Measurements from ENCODE around the gene SPINK1. TPM values are rescaled to one million over a fixed set of nuclear protein-coding genes. Genes with fewer than 3 reads are reported as not detected.

The SPINK1 gene
- total and polyA plus RNA-seq, 2 donors (not counting 1 experiment from before 2014, with no cell fraction given): not detected

DNA sequence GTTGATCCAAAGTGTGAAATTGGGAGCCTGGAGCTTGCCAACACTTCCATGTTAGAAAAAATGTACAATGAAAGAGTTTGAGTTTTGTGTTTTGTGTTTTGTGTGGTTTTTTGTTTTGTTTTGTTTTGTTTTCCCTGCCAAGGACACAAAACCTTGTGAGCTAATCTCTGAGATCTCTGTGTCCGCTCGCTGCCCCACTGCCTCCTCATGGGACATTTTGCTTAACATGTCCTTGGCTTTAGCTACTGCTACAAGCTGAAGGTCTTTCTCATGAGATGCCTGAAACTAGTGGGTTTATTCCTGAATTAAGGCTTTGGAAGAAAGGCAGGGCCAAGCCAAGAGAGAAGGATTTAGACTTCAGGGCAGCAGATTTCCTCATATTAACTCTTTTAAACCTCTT lies 41.7 kb downstream of the SPINK1 start:
- Histone ChIP-seq H3K4me3 (replicated peaks in 1 of 4; ENCODE audit: control extremely low read depth in 1 of 4, insufficient read depth in 1 of 4, low read depth in 3 of 4, low read length in 4 of 4) (no peak overlapping the region), H3K9me3 (ENCODE audit: control insufficient read depth, insufficient read depth, low read depth, low read length) (no peaks in the 10 kb centered on the region), H3K36me3 (ENCODE audit: control insufficient read depth, insufficient read depth, low read length) (no peaks in the 10 kb centered on the region), H3K9ac (ENCODE audit: insufficient read depth, low read length) (no peak overlapping the region), H4K20me1 (ENCODE audit: control insufficient read depth, extremely low read depth, insufficient read depth, low read length) (no peaks in the 10 kb centered on the region), H3K27ac (ENCODE audit: insufficient read depth, low read length) (no peak overlapping the region), H3K79me2 (ENCODE audit: control insufficient read depth, insufficient read depth, low read length) (no peaks in the 10 kb centered on the region), H3K4me1 (ENCODE audit: control insufficient read depth, extremely low read depth, insufficient read depth, low read length) (no peaks in the 10 kb centered on the region), H3K27me3 (ENCODE audit: control insufficient read depth, insufficient read depth, low read length) (no peaks in the 10 kb centered on the region), H2AFZ (ENCODE audit: low read length) (no peak overlapping the region), H3K4me2 (ENCODE audit: extremely low read depth, insufficient read depth, low read length) (no peak overlapping the region)
- no peak for TF ChIP-seq EZH2 (IDR thresholded peaks at IDR 0.05; ENCODE audit: low read length, missing control alignments)
- TF ChIP-seq, protein P1, sequence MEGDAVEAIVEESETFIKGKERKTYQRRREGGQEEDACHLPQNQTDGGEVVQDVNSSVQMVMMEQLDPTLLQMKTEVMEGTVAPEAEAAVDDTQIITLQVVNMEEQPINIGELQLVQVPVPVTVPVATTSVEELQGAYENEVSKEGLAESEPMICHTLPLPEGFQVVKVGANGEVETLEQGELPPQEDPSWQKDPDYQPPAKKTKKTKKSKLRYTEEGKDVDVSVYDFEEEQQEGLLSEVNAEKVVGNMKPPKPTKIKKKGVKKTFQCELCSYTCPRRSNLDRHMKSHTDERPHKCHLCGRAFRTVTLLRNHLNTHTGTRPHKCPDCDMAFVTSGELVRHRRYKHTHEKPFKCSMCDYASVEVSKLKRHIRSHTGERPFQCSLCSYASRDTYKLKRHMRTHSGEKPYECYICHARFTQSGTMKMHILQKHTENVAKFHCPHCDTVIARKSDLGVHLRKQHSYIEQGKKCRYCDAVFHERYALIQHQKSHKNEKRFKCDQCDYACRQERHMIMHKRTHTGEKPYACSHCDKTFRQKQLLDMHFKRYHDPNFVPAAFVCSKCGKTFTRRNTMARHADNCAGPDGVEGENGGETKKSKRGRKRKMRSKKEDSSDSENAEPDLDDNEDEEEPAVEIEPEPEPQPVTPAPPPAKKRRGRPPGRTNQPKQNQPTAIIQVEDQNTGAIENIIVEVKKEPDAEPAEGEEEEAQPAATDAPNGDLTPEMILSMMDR (conservative IDR thresholded peaks at IDR 0.05 in 1 of 2, IDR thresholded peaks at IDR 0.05 in 1 of 2; ENCODE audit: low read depth in 1 of 2, low read length in 2 of 2): no peak
- peak in 1 of 2 donors; percentile 7 for DNase-seq (ENCODE audit: low read depth in 2 of 2)

DNA sequence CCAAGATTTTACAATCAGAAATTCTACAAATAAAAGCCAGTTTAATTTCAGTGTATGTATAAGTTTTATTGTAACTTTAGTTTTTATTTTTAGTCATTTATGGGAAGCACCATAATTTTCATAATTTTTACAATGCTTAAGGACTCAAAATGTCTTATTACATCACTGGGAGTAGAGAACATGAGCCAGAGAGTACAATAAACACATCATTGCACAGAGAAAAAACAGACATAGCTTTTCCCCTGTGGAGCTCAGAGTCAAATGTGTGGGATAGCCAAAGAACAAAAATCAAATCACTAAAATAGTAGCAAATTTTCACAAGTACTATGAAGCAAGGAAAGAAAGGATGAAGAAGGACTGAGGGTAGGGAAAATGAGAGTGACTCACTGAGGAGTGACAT lies 43.4 kb downstream of the SPINK1 start:
- H3K79me2 ChIP-seq (ENCODE audit: control insufficient read depth, insufficient read depth, low read length): no peaks in the 10 kb centered on the region
- H3K4me2 ChIP-seq (ENCODE audit: extremely low read depth, insufficient read depth, low read length): no peak overlapping the region
- H2AFZ ChIP-seq (ENCODE audit: low read length): no peak overlapping the region
- TF ChIP-seq, protein P1 (conservative IDR thresholded peaks at IDR 0.05 in 1 of 2, IDR thresholded peaks at IDR 0.05 in 1 of 2; ENCODE audit: low read depth in 1 of 2, low read length in 2 of 2): no peak
- TF ChIP-seq EZH2 (IDR thresholded peaks at IDR 0.05; ENCODE audit: low read length, missing control alignments): no peak
- no peaks in the 10 kb centered on the region for H3K4me1 ChIP-seq (ENCODE audit: control insufficient read depth, extremely low read depth, insufficient read depth, low read length)
- no peaks in the 10 kb centered on the region for H3K27me3 ChIP-seq (ENCODE audit: control insufficient read depth, insufficient read depth, low read length)
- DNase-seq (ENCODE audit: low read depth in 2 of 2): no peak
- no peak overlapping the region for H3K9ac ChIP-seq (ENCODE audit: insufficient read depth, low read length)
- no peak overlapping the region for H3K27ac ChIP-seq (ENCODE audit: insufficient read depth, low read length)
- no peaks in the 10 kb centered on the region for H3K9me3 ChIP-seq (ENCODE audit: control insufficient read depth, insufficient read depth, low read depth, low read length)
- H3K4me3 ChIP-seq (replicated peaks in 1 of 4; ENCODE audit: control extremely low read depth in 1 of 4, insufficient read depth in 1 of 4, low read depth in 3 of 4, low read length in 4 of 4): no peak overlapping the region
- no peaks in the 10 kb centered on the region for H4K20me1 ChIP-seq (ENCODE audit: control insufficient read depth, extremely low read depth, insufficient read depth, low read length)
- no peaks in the 10 kb centered on the region for H3K36me3 ChIP-seq (ENCODE audit: control insufficient read depth, insufficient read depth, low read length)

DNA sequence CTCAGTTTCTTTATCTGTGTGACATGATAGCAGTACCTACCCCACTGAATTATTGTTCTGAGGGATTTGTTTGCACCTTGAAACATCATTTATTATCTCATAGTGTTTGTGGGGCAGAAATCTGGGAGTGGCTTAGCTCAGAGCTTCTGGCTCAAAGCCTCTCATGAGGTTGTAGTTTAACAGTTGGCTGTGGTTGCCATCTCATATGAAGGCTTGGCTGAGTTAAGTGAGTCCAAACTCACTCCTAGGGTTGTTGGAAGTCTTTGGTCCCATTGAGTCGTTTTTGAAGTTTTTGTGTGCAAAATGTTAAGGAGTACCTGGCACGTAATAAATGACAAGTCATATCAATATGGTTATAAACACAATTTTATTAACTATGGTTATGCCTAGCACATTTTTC lies 45.3 kb downstream of the SPINK1 start:
- H3K9ac ChIP-seq (ENCODE audit: insufficient read depth, low read length): no peak overlapping the region
- H3K4me3 ChIP-seq (replicated peaks in 1 of 4; ENCODE audit: control extremely low read depth in 1 of 4, insufficient read depth in 1 of 4, low read depth in 3 of 4, low read length in 4 of 4): no peak overlapping the region
- H2AFZ ChIP-seq (ENCODE audit: low read length): no peak overlapping the region
- no peak overlapping the region for H3K27ac ChIP-seq (ENCODE audit: insufficient read depth, low read length)
- H3K27me3 ChIP-seq (ENCODE audit: control insufficient read depth, insufficient read depth, low read length): no peaks in the 10 kb centered on the region
- H3K9me3 ChIP-seq (ENCODE audit: control insufficient read depth, insufficient read depth, low read depth, low read length): no peaks in the 10 kb centered on the region
- H4K20me1 ChIP-seq (ENCODE audit: control insufficient read depth, extremely low read depth, insufficient read depth, low read length): no peaks in the 10 kb centered on the region
- no peak for DNase-seq (ENCODE audit: low read depth in 2 of 2)
- no peaks in the 10 kb centered on the region for H3K36me3 ChIP-seq (ENCODE audit: control insufficient read depth, insufficient read depth, low read length)
- H3K79me2 ChIP-seq (ENCODE audit: control insufficient read depth, insufficient read depth, low read length): no peaks in the 10 kb centered on the region
- H3K4me2 ChIP-seq (ENCODE audit: extremely low read depth, insufficient read depth, low read length): no peak overlapping the region
- no peaks in the 10 kb centered on the region for H3K4me1 ChIP-seq (ENCODE audit: control insufficient read depth, extremely low read depth, insufficient read depth, low read length)
- TF ChIP-seq, protein P1 (conservative IDR thresholded peaks at IDR 0.05 in 1 of 2, IDR thresholded peaks at IDR 0.05 in 1 of 2; ENCODE audit: low read depth in 1 of 2, low read length in 2 of 2): no peak
- TF ChIP-seq EZH2 (IDR thresholded peaks at IDR 0.05; ENCODE audit: low read length, missing control alignments): no peak

All from fibroblast of lung (primary cell).